ENCODE measurements around the gene FLYWCH2. TPM values are rescaled to one million over a fixed set of nuclear protein-coding genes. Genes with fewer than 3 reads are reported as not detected.

Gene FLYWCH2
- polyA plus RNA-seq, 3 donors: 15.5 to 30.4 (median 30.0) TPM

- DNase-seq (ENCODE audit: extremely low read depth in 1 of 11, low read depth in 9 of 11, low spot score in 4 of 11): peak in 9 of 11 donors; percentile 67 to 86 (median 82)
Measured at GRCh38 chr16:2904100-2904921, 21.3 kb downstream of the FLYWCH2 start.

- DNase-seq (ENCODE audit: extremely low read depth in 1 of 11, low read depth in 9 of 11, low spot score in 4 of 11): no peak
Measured at GRCh38 chr16:2904922-2905240, 21.9 kb downstream of the FLYWCH2 start.

GRCh38 chr16:2905241-2905987, 22.4 kb downstream of the FLYWCH2 start:
- DNase-seq (ENCODE audit: extremely low read depth in 1 of 11, low read depth in 9 of 11, low spot score in 4 of 11): peak in 10 of 11 donors; percentile 74 to 95 (median 92)

- no peak for DNase-seq (ENCODE audit: extremely low read depth in 1 of 11, low read depth in 9 of 11, low spot score in 4 of 11)
Measured at GRCh38 chr16:2905988-2906387, 23.0 kb downstream of the FLYWCH2 start.

DNA sequence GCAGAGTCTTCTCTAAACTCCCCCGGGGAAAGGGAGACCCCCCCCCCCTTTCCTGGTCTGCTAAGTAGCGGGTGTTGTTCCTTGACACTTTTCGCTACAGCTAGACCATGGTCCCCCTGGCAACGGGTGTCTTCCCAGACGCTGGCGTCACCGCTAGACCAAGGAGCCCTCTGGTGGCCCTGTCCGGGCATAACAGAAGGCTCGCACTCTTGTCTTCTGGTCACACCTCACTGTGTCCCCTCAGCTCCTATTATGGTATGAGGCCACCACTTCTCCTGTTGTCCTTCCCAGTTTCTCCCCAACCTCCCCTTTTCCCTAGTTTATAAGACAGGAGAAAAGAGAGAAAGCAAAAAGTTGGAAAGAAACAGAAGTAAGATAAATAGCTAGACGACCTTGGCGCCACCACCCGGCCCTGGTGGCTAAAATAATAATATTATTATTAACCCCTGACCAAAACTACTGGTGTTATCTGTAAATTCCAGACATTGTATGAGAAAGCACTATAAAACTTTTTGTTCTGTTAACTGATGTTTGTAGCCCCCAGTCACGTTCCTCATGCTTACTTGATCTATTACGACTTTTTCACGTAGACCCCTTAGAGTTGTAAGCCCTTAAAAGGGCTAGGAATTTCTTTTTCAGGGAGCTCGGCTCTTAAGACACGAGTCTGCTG, 24.2 kb downstream of the FLYWCH2 start:
- DNase-seq (ENCODE audit: extremely low read depth in 1 of 11, low read depth in 9 of 11, low spot score in 4 of 11): peak in 2 of 11 donors; percentile 39 to 62

DNA sequence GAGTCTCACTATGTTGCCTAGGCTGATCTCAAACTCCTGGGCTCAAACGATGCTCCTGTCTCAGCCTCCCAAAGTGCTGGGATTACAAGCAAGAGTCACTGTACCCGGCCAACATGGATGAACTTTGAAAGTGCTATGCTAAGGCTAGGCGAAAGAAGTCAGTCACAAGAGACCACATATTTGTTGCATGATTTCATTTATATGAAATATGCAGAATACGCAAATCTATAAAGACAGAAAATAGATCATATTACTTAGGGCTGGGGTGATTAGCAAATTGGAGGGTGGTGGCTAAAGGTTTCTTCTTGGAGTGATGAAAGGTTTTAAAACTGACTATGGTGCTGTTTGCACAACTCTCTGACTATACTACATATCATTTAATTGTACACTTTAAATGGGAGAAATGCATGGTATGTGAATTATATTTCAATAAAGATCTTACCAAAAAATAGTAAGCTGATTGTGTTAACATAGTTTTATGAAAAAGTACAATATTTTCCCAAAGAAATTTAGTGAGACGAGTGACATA, 27.5 kb downstream of the FLYWCH2 start:
- DNase-seq (ENCODE audit: extremely low read depth in 1 of 11, low read depth in 9 of 11, low spot score in 4 of 11): no peak

GRCh38 chr16:2911638-2912329, 28.8 kb downstream of the FLYWCH2 start, which contains the start of gene FLYWCH1:
Gene FLYWCH1, plus strand, starts transcription at chr16:2911931. Its CDS starts 17,755 bp downstream, at chr16:2929686.
- peak; percentile 88 to 98 (median 97) for DNase-seq (ENCODE audit: extremely low read depth in 1 of 11, low read depth in 9 of 11, low spot score in 4 of 11)

DNA sequence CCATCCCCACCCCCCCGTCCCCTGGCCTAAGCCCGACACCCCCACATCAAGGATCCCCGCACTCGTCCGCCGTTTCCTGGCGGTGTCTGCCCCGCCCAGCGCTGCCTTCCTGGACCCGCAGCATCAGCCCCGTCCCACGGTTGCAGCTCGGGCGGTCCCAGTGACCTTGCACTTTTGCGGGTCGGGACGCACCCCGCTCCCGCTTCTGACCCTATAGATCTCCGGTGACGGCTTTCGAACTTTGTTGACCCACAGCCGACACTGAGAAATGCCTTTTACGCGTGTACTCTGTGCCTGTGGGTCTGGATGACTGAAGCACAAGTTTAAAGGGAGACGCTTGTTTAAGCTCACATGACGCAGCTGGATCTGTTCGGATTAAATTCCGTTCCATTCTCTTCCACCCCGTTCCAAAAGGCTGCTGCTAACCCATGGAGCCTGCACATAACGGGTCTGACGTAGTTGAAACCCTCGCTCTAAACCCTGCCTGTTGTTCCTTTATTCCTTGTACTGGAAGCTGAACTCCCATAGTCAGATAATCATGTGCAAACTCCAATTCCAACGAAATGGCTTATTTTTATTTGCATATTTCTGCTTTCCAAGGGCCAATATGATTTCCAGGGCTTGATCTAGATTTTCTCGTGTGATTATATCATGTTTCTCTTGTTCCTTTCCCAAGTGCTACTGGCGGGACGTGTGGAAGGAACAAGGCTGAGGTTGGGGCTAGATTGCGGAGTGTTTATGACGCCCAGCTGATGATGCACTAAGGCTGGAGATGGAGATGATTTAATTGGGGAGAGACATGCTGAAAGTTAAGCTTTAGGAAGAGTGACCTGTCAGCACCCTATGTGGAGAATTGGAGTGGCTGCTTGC, 29.6 kb downstream of the FLYWCH2 start:
- peak in 6 of 11 donors; percentile 36 to 59 (median 40) for DNase-seq (ENCODE audit: extremely low read depth in 1 of 11, low read depth in 9 of 11, low spot score in 4 of 11)

DNA sequence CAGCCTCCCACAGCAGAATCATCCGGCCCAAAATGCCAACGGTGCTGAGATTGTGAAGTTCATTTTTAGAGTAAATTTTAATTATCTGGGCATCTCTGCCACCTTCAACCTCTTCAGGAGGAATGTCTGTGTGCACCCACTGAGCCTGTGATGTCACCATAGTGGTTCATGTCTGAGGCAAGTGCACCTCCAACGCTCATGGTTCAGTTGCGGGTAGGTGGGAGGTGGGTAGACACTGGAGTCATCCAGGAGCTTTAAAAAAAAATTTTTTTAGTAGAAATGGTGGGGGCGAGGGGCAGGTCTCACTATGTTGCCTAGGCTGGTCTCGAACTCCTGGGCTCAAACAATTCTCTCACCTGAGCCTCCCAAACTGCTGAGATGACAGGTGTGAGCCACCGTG, 30.6 kb downstream of the FLYWCH2 start:
- DNase-seq (ENCODE audit: extremely low read depth in 1 of 11, low read depth in 9 of 11, low spot score in 4 of 11): no peak

DNA sequence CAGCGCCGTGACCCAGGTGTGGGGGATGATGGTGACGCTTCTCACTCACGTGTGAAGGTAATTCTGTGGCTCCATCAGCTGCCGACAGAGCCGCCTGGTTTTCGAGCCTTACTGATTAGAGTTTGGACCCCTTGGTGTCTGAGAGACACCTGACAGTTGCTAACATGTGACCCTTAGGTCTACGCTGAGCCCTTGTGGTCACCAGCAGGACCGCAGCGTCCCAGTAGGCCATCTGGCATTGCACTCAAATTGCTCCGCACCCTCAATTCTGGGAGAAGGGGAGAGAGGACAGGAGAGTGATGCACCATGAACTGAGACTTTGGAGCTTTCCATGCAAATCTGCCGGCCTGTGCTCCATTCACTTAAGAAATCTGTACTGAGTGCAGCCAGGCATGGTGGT, 31.2 kb downstream of the FLYWCH2 start:
- no peak for DNase-seq (ENCODE audit: extremely low read depth in 1 of 11, low read depth in 9 of 11, low spot score in 4 of 11)

DNA sequence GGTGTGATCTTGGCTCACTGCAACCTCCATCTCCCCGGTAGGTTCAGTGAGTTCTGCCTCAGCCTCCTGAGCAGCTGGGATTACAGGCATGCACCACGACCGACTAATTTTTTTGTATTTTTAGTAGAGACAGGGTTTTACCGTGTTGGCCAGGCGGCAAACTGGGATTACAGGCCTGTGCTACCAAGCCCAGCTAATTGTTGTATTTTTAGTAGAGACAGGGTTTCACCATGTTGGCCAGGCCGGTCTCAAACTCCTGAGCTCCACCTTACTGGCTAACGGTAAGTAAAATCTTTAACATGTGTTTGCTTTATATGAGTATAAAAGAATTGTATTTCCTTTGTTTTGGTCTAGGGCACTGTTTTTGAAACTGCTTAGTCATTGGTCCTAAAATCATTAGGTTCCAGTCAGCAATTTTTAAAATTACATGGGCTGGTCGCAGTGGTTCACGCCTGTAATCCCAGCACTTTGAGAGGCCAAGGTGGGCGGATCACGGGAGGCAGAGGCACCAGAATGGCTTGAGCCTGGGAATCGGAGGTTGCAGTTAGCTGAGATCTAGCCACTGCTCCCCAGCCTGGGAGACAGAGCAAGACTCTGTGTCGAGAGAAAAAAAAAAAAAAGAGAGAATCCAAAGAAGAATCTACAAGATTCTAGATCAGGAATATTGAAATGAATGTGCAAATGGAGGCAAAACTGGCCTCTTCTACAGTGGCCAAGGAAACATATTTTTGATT, 32.3 kb downstream of the FLYWCH2 start:
- no peak for DNase-seq (ENCODE audit: extremely low read depth in 1 of 11, low read depth in 9 of 11, low spot score in 4 of 11)

DNA sequence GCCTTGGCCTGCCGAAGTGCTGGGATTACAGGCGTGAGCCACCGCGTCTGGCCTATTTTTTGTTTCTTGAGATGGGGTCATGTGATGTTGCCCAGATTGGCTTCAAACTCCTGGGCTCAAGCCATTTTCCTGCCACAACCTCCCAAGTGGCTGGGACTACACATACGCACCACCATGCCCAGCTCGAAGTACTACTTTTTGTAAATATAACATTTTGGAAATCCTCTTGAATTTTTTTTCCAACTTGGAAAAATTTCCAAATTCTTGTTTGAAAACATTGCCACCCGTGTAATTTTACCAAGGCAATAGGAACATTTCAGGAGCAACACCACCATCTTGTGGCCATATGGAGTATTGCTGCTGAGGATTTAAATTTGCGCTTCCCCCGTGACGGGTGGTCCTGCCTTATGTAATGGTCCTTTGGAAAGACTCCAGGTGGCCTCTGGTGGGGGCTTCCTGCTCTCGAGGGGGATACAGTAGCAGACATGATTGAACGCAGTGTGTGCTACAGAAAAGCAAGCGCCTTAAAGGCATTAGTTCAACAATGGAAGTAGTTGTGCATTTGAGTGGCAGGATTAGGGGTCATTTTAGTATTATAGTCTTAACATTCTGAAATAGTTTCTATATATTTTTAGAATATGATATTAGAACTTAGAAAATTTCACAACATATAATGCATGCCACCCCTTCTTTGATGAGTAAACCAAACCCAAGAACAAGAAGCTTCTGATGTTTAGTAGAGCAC, 36.7 kb downstream of the FLYWCH2 start:
- DNase-seq (ENCODE audit: extremely low read depth in 1 of 11, low read depth in 9 of 11, low spot score in 4 of 11): peak in 9 of 11 donors; percentile 54 to 81 (median 74)

DNA sequence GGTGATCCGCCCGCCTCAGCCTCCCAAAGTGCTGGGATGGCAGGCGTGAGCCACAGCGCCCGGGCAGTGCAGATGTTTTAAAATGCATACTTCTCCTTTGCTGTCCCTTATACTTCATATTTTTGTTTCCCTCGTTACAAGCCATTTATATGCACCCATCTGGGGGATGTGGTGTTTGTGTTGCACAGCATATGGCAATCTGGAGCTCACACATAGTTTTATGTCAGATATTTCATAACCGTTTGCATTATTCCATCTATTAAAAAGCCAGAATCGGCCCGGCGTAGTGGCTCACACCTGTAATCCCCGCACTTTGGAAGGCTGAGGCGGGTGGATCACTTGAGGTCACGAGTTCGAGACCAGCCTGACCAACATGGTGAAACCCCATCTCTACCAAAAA, 40.5 kb downstream of the FLYWCH2 start:
- DNase-seq (ENCODE audit: extremely low read depth in 1 of 11, low read depth in 9 of 11, low spot score in 4 of 11): no peak

- no peak for DNase-seq (ENCODE audit: extremely low read depth in 1 of 11, low read depth in 9 of 11, low spot score in 4 of 11)
Measured at GRCh38 chr16:2924901-2925755, 42.1 kb downstream of the FLYWCH2 start.

- no peak for DNase-seq (ENCODE audit: extremely low read depth in 1 of 11, low read depth in 9 of 11, low spot score in 4 of 11)
Measured at GRCh38 chr16:2925951-2926649, 43.1 kb downstream of the FLYWCH2 start.
